ENCODE results near the gene B4GALT6.

DNA sequence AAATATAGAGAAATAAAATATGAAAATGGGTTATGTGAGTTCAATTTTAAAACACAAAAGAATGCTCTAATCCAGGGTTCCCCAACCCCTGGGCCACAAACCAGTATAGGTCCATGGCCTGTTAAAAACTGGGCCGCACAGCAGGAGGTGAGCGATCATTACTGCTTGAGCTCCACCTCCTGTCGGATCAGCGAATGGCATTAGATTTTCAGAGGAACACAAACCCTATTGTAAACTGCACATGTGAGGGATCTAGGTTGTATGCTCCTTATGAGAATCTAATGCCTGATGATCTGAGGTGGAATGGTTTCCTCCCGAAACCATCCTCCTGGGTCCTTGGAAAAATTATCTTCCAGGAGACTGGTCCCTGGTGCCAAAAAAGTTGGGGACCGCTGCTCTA is 58.0 kb downstream of the B4GALT6 start:
- no peak for TF ChIP-seq POLR2A (IDR thresholded peaks at IDR 0.05)
- TF ChIP-seq CTCF (IDR thresholded peaks at IDR 0.05), result no peak
